HEK293 (cell line): Measurements from ENCODE around the gene RGL3.

Experiments
- BCL11A ChIP-seq: fragments of 450-650 bp; formaldehyde crosslinking; IDR thresholded peaks from 2 replicates; pipeline ENCODE4 v1.5.1; 2016; ENCODE audit warnings: low read depth, missing biosample characterization, missing genetic modification characterization
- EGR2 ChIP-seq: fragments of 450-650 bp; formaldehyde crosslinking; IDR thresholded peaks from 2 replicates; pipeline ENCODE4 v1.5.1; 2016; ENCODE audit warnings: low read depth, missing biosample characterization, missing genetic modification characterization
- INSM2 ChIP-seq: fragments of 450-650 bp; formaldehyde crosslinking; IDR thresholded peaks from 2 replicates; pipeline ENCODE4 v1.5.1; 2016; ENCODE audit warnings: missing biosample characterization, missing genetic modification characterization
- MEIS1 ChIP-seq: sonication (generic); formaldehyde crosslinking; IDR thresholded peaks from 2 replicates; pipeline ENCODE4 v1.8.1; 2022; ENCODE audit warnings: missing genetic modification reagents, mild to moderate bottlenecking, borderline replicate concordance
- OSR2 ChIP-seq: fragments of 450-650 bp; formaldehyde crosslinking; IDR thresholded peaks from 2 replicates; pipeline ENCODE4 v1.5.1; 2016; ENCODE audit warnings: missing biosample characterization, missing genetic modification characterization
- OVOL3 ChIP-seq: fragments of 450-650 bp; formaldehyde crosslinking; IDR thresholded peaks from 2 replicates; pipeline ENCODE4 v1.5.1; 2016; ENCODE audit warnings: missing biosample characterization, missing genetic modification characterization
- PBX3 ChIP-seq: sonication (generic); formaldehyde crosslinking; IDR thresholded peaks from 2 replicates; pipeline ENCODE4 v1.8.1; 2022; ENCODE audit warnings: mild to moderate bottlenecking, moderate library complexity, missing genetic modification reagents
- SALL2 ChIP-seq: fragments of 450-650 bp; formaldehyde crosslinking; IDR thresholded peaks from 2 replicates; pipeline ENCODE4 v1.5.0; 2017; ENCODE audit warnings: missing biosample characterization, mild to moderate bottlenecking, missing genetic modification characterization, borderline replicate concordance
- ZBTB6 ChIP-seq: fragments of 450-650 bp; formaldehyde crosslinking; IDR thresholded peaks from 2 replicates; pipeline ENCODE4 v1.5.1; 2017; ENCODE audit warnings: missing biosample characterization, missing genetic modification characterization
- ZBTB8A ChIP-seq: fragments of 450-650 bp; formaldehyde crosslinking; IDR thresholded peaks from 2 replicates; pipeline ENCODE4 v1.5.1; 2016; ENCODE audit warnings: missing biosample characterization, missing genetic modification characterization
- ZEB2 ChIP-seq: fragments of 450-650 bp; formaldehyde crosslinking; IDR thresholded peaks from 2 replicates; pipeline ENCODE4 v1.5.1; 2016; ENCODE audit warnings: missing biosample characterization, missing genetic modification characterization
- ZNF10 ChIP-seq: fragments of 450-650 bp; formaldehyde crosslinking; IDR thresholded peaks from 2 replicates; pipeline ENCODE4 v1.5.1; 2017; ENCODE audit warnings: missing biosample characterization, missing genetic modification characterization
- ZNF114 ChIP-seq: fragments of 450-650 bp; formaldehyde crosslinking; IDR thresholded peaks from 2 replicates; pipeline ENCODE4 v1.5.0; 2017; ENCODE audit warnings: missing biosample characterization, missing genetic modification characterization
- ZNF133 ChIP-seq: fragments of 450-650 bp; formaldehyde crosslinking; IDR thresholded peaks from 2 replicates; pipeline ENCODE4 v1.5.1; 2016; ENCODE audit warnings: missing biosample characterization, missing genetic modification characterization
- ZNF138 ChIP-seq: fragments of 450-650 bp; formaldehyde crosslinking; IDR thresholded peaks from 2 replicates; pipeline ENCODE4 v1.5.1; 2016; ENCODE audit warnings: missing biosample characterization, missing genetic modification characterization, borderline replicate concordance
- ZNF202 ChIP-seq: fragments of 450-650 bp; formaldehyde crosslinking; IDR thresholded peaks from 2 replicates; pipeline ENCODE4 v1.5.1; 2016; ENCODE audit warnings: missing biosample characterization, missing genetic modification characterization, borderline replicate concordance
- ZNF280C ChIP-seq: fragments of 450-650 bp; formaldehyde crosslinking; IDR thresholded peaks from 2 replicates; pipeline ENCODE4 v1.5.1; 2016; ENCODE audit warnings: missing biosample characterization, missing genetic modification characterization
- ZNF302 ChIP-seq: fragments of 450-650 bp; formaldehyde crosslinking; IDR thresholded peaks from 2 replicates; pipeline ENCODE4 v1.5.1; 2016; ENCODE audit warnings: missing biosample characterization, missing genetic modification characterization, low read depth
- ZNF324 ChIP-seq: fragments of 450-650 bp; formaldehyde crosslinking; IDR thresholded peaks from 2 replicates; pipeline ENCODE4 v1.5.1; 2016; ENCODE audit warnings: missing biosample characterization, missing genetic modification characterization
- ZNF404 ChIP-seq: fragments of 450-650 bp; formaldehyde crosslinking; IDR thresholded peaks from 2 replicates; pipeline ENCODE4 v1.5.1; 2017; ENCODE audit warnings: missing biosample characterization, missing genetic modification characterization
- ZNF530 ChIP-seq: fragments of 450-650 bp; formaldehyde crosslinking; IDR thresholded peaks from 2 replicates; pipeline ENCODE4 v1.5.1; 2016; ENCODE audit warnings: low read depth, missing biosample characterization, missing genetic modification characterization
- ZNF548 ChIP-seq: fragments of 450-650 bp; formaldehyde crosslinking; IDR thresholded peaks from 2 replicates; pipeline ENCODE4 v1.5.1; 2016; ENCODE audit warnings: missing biosample characterization, missing genetic modification characterization
- ZNF549 ChIP-seq: fragments of 450-650 bp; IDR thresholded peaks from 2 replicates; pipeline ENCODE4 v1.5.1; 2018; ENCODE audit warnings: missing biosample characterization, missing genetic modification characterization, mild to moderate bottlenecking, inconsistent platforms, moderate library complexity
- ZNF585B ChIP-seq: fragments of 450-650 bp; formaldehyde crosslinking; IDR thresholded peaks from 2 replicates; pipeline ENCODE4 v1.5.1; 2016; ENCODE audit warnings: missing biosample characterization, missing genetic modification characterization
- ZNF596 ChIP-seq: fragments of 450-650 bp; IDR thresholded peaks from 2 replicates; pipeline ENCODE4 v1.5.0; 2018; ENCODE audit warnings: missing biosample characterization, mild to moderate bottlenecking, missing genetic modification characterization, moderate library complexity
- ZNF600 ChIP-seq: fragments of 450-650 bp; formaldehyde crosslinking; IDR thresholded peaks from 2 replicates; pipeline ENCODE4 v1.5.1; 2016; ENCODE audit warnings: missing biosample characterization, missing genetic modification characterization
- ZNF629 ChIP-seq: fragments of 450-650 bp; formaldehyde crosslinking; IDR thresholded peaks from 2 replicates; pipeline ENCODE4 v1.5.1; 2017; ENCODE audit warnings: missing biosample characterization, missing genetic modification characterization
- ZNF785 ChIP-seq: fragments of 450-650 bp; formaldehyde crosslinking; IDR thresholded peaks from 2 replicates; pipeline ENCODE4 v1.5.1; 2016; ENCODE audit warnings: missing biosample characterization, missing genetic modification characterization
- TF ChIP-seq, protein P1 (sequence below): fragments of 450-650 bp; formaldehyde crosslinking; IDR thresholded peaks from 2 replicates; pipeline ENCODE4 v1.5.1; 2016; ENCODE audit warnings: missing biosample characterization, missing genetic modification characterization
- TF ChIP-seq, protein P2 (sequence below): fragments of 450-650 bp; formaldehyde crosslinking; optimal IDR thresholded peaks from 2 replicates; pipeline ENCODE3; 2016; ENCODE audit warnings: missing biosample characterization, mild to moderate bottlenecking, missing genetic modification characterization
- TF ChIP-seq, protein P3 (sequence below): fragments of 450-650 bp; formaldehyde crosslinking; IDR thresholded peaks from 2 replicates; pipeline ENCODE4 v1.5.1; 2016; ENCODE audit warnings: missing biosample characterization, missing genetic modification characterization, borderline replicate concordance

RGL3 gene

DNA sequence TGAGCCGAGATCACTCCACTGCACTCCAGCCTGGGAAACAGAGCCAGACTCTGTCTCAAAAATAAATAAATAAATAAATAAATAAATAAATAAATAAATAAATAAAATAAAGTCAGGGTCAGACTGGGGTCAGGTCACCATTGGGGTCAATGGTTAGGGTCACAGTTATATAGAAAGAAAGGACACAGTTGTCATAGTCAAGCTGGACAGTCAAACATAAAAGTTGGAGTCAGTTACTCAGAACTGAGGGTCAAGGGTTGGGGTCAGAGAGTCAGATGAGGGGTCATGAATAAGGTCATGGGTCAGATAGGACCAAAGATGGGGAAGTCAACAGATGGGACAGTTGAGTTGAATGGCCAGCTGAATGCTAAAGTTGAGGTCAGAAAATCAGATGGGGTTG lies 18.3 kb downstream of the RGL3 start (continued):
- TF ChIP-seq ZNF585B (tag by site-specific recombination), result no peak
- TF ChIP-seq OVOL3 (tag by site-specific recombination), result no peak
- TF ChIP-seq ZBTB8A (tag by site-specific recombination), result peak; percentile 74
- peak; percentile 100 for TF ChIP-seq BCL11A (tag by site-specific recombination)
- TF ChIP-seq ZNF404 (tag by site-specific recombination), result peak; percentile 84; the same call in 1 of the 2 replicates
- peak; percentile 80; the same call in 1 of the 2 replicates for TF ChIP-seq ZNF138 (tag by site-specific recombination)
- TF ChIP-seq ZNF302 (tag by site-specific recombination), result no peak
- no peak for TF ChIP-seq ZNF549 (tag by site-specific recombination)
- no peak for TF ChIP-seq ZNF114 (tag by site-specific recombination)
- no peak for TF ChIP-seq ZNF133 (tag by site-specific recombination)
- no peak for TF ChIP-seq SALL2 (tag by site-specific recombination)
- no peak for TF ChIP-seq ZNF10 (tag by site-specific recombination)
- TF ChIP-seq ZBTB6 (tag by site-specific recombination), result no peak
- TF ChIP-seq, protein P1, sequence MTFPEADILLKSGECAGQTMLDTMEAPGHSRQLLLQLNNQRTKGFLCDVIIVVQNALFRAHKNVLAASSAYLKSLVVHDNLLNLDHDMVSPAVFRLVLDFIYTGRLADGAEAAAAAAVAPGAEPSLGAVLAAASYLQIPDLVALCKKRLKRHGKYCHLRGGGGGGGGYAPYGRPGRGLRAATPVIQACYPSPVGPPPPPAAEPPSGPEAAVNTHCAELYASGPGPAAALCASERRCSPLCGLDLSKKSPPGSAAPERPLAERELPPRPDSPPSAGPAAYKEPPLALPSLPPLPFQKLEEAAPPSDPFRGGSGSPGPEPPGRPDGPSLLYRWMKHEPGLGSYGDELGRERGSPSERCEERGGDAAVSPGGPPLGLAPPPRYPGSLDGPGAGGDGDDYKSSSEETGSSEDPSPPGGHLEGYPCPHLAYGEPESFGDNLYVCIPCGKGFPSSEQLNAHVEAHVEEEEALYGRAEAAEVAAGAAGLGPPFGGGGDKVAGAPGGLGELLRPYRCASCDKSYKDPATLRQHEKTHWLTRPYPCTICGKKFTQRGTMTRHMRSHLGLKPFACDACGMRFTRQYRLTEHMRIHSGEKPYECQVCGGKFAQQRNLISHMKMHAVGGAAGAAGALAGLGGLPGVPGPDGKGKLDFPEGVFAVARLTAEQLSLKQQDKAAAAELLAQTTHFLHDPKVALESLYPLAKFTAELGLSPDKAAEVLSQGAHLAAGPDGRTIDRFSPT (tag by site-specific recombination), result no peak
- no peak for TF ChIP-seq ZNF548 (tag by site-specific recombination)
- TF ChIP-seq MEIS1 (CRISPR knock-in tag), result no peak
- TF ChIP-seq ZNF596 (tag by site-specific recombination), result no peak
- peak; percentile 96 for TF ChIP-seq ZNF202 (tag by site-specific recombination)
- TF ChIP-seq ZNF530, result 0 out of 2 replicates have a peak, but pooled peaks have one; percentile 69
- TF ChIP-seq EGR2 (tag by site-specific recombination), result no peak
- peak; percentile 47; the same call in 1 of the 2 replicates for TF ChIP-seq ZNF629 (tag by site-specific recombination)
- TF ChIP-seq, protein P2, sequence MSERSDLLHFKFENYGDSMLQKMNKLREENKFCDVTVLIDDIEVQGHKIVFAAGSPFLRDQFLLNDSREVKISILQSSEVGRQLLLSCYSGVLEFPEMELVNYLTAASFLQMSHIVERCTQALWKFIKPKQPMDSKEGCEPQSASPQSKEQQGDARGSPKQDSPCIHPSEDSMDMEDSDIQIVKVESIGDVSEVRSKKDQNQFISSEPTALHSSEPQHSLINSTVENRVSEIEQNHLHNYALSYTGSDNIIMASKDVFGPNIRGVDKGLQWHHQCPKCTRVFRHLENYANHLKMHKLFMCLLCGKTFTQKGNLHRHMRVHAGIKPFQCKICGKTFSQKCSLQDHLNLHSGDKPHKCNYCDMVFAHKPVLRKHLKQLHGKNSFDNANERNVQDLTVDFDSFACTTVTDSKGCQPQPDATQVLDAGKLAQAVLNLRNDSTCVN (tag by site-specific recombination), result no peak
- TF ChIP-seq ZNF785, result no peak
- 0 out of 2 replicates have a peak, but pooled peaks have one; percentile 11 for TF ChIP-seq ZEB2
- TF ChIP-seq INSM2 (tag by site-specific recombination), result no peak
- TF ChIP-seq ZNF324, result no peak
- no peak for TF ChIP-seq ZNF600 (tag by site-specific recombination)
- TF ChIP-seq ZNF280C (tag by site-specific recombination), result no peak
- TF ChIP-seq OSR2 (tag by site-specific recombination), result no peak
- no peak for TF ChIP-seq PBX3 (CRISPR knock-in tag)
- TF ChIP-seq, protein P3, sequence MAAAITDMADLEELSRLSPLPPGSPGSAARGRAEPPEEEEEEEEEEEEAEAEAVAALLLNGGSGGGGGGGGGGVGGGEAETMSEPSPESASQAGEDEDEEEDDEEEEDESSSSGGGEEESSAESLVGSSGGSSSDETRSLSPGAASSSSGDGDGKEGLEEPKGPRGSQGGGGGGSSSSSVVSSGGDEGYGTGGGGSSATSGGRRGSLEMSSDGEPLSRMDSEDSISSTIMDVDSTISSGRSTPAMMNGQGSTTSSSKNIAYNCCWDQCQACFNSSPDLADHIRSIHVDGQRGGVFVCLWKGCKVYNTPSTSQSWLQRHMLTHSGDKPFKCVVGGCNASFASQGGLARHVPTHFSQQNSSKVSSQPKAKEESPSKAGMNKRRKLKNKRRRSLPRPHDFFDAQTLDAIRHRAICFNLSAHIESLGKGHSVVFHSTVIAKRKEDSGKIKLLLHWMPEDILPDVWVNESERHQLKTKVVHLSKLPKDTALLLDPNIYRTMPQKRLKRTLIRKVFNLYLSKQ (tag by site-specific recombination), result no peak
